ENCODE data around the gene MAMDC4. TPM values are rescaled to one million over a fixed set of nuclear protein-coding genes. Genes with fewer than 3 reads are reported as not detected.
"Not testable (repeated sequence)": the region's sequence is repeated elsewhere in the genome, so short reads cannot be mapped to it uniquely, and the experiment has no call there.

MAMDC4 gene
- polyA plus RNA-seq, 1 donor (not counting 4 experiments of a cell fraction or from before 2014, with no cell fraction given): 0.49 TPM

GRCh38 chr9:136843801-136844740, 8.1 kb upstream of the MAMDC4 start:
- H3K9me1 ChIP-seq (ENCODE audit: control insufficient read depth, extremely low read depth, insufficient read depth, low read length); H3K4me2 ChIP-seq (ENCODE audit: control insufficient read depth, extremely low read depth, insufficient read depth, low read depth, low read length); H2AFZ ChIP-seq (ENCODE audit: control insufficient read depth, low read length); H3K9me3 ChIP-seq (ENCODE audit: control insufficient read depth, low read depth, low read length); H3K9ac ChIP-seq (ENCODE audit: control insufficient read depth, extremely low read depth, insufficient read depth, low read length); H3K27ac ChIP-seq (ENCODE audit: control insufficient read depth, insufficient read depth, low read length); H3K79me2 ChIP-seq (ENCODE audit: control insufficient read depth, insufficient read depth, low read length); H3K4me1 ChIP-seq (ENCODE audit: control insufficient read depth, extremely low read depth, insufficient read depth, low read length); DNase-seq (ENCODE audit: low read depth, low spot score); H4K20me1 ChIP-seq (ENCODE audit: control insufficient read depth, extremely low read depth, insufficient read depth, low read length); dilution Hi-C loops (cut with MboI; ENCODE audit: extremely low pct_ligation_motif_present, low sequenced_read_pairs); H3K4me3 ChIP-seq (ENCODE audit: control insufficient read depth in 2 of 3, extremely low read depth in 1 of 3, insufficient read depth in 2 of 3, low read depth in 1 of 3, low read length in 3 of 3); FAIRE-seq; H3K36me3 ChIP-seq (ENCODE audit: control insufficient read depth in 2 of 2, extremely low read depth in 1 of 2, insufficient read depth in 2 of 2, low read length in 2 of 2): not testable (repeated sequence)
- H3K27me3 ChIP-seq (ENCODE audit: control insufficient read depth, extremely low read depth, insufficient read depth, low read length): peaks cover 43% of the 10 kb centered on the region
- TF ChIP-seq, protein P1, sequence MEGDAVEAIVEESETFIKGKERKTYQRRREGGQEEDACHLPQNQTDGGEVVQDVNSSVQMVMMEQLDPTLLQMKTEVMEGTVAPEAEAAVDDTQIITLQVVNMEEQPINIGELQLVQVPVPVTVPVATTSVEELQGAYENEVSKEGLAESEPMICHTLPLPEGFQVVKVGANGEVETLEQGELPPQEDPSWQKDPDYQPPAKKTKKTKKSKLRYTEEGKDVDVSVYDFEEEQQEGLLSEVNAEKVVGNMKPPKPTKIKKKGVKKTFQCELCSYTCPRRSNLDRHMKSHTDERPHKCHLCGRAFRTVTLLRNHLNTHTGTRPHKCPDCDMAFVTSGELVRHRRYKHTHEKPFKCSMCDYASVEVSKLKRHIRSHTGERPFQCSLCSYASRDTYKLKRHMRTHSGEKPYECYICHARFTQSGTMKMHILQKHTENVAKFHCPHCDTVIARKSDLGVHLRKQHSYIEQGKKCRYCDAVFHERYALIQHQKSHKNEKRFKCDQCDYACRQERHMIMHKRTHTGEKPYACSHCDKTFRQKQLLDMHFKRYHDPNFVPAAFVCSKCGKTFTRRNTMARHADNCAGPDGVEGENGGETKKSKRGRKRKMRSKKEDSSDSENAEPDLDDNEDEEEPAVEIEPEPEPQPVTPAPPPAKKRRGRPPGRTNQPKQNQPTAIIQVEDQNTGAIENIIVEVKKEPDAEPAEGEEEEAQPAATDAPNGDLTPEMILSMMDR (optimal IDR thresholded peaks at IDR 0.05 in 1 of 3, IDR thresholded peaks at IDR 0.05 in 1 of 3, conservative IDR thresholded peaks at IDR 0.05 in 1 of 3; ENCODE audit: extremely low read depth in 1 of 3, insufficient read depth in 2 of 3, low read length in 3 of 3): peak in 2 of 3 experiments; percentile 14 to 64

GRCh38 chr9:136844761-136845464, 7.2 kb upstream of the MAMDC4 start:
- no peak overlapping the region for H3K27ac ChIP-seq (ENCODE audit: control insufficient read depth, insufficient read depth, low read length)
- DNase-seq (ENCODE audit: low read depth, low spot score): no peak
- H3K36me3 ChIP-seq (ENCODE audit: control insufficient read depth in 2 of 2, extremely low read depth in 1 of 2, insufficient read depth in 2 of 2, low read length in 2 of 2): peaks cover 0 to 7% of the 10 kb centered on the region in 2 experiments
- peaks cover 12% of the 10 kb centered on the region for H3K4me1 ChIP-seq (ENCODE audit: control insufficient read depth, extremely low read depth, insufficient read depth, low read length)
- no peaks in the 10 kb centered on the region for H3K9me3 ChIP-seq (ENCODE audit: control insufficient read depth, low read depth, low read length)
- H3K9ac ChIP-seq (ENCODE audit: control insufficient read depth, extremely low read depth, insufficient read depth, low read length): no peak overlapping the region
- peaks cover 3% of the 10 kb centered on the region for H3K79me2 ChIP-seq (ENCODE audit: control insufficient read depth, insufficient read depth, low read length)
- no peak for FAIRE-seq
- TF ChIP-seq, protein P1 (optimal IDR thresholded peaks at IDR 0.05 in 1 of 3, IDR thresholded peaks at IDR 0.05 in 1 of 3, conservative IDR thresholded peaks at IDR 0.05 in 1 of 3; ENCODE audit: extremely low read depth in 1 of 3, insufficient read depth in 2 of 3, low read length in 3 of 3): no peak
- peak; percentile 73 for TF ChIP-seq EZH2 (IDR thresholded peaks at IDR 0.05; ENCODE audit: low read length)
- dilution Hi-C loops (cut with MboI; ENCODE audit: extremely low pct_ligation_motif_present, low sequenced_read_pairs): no loop called here
- peaks cover 3% of the 10 kb centered on the region for H4K20me1 ChIP-seq (ENCODE audit: control insufficient read depth, extremely low read depth, insufficient read depth, low read length)
- H3K4me3 ChIP-seq (ENCODE audit: control insufficient read depth in 2 of 3, extremely low read depth in 1 of 3, insufficient read depth in 2 of 3, low read depth in 1 of 3, low read length in 3 of 3): no peak overlapping the region
- H3K4me2 ChIP-seq (ENCODE audit: control insufficient read depth, extremely low read depth, insufficient read depth, low read depth, low read length): no peak overlapping the region
- H3K9me1 ChIP-seq (ENCODE audit: control insufficient read depth, extremely low read depth, insufficient read depth, low read length): no peaks in the 10 kb centered on the region
- peaks cover 43% of the 10 kb centered on the region for H3K27me3 ChIP-seq (ENCODE audit: control insufficient read depth, extremely low read depth, insufficient read depth, low read length)
- no peak overlapping the region for H2AFZ ChIP-seq (ENCODE audit: control insufficient read depth, low read length)

All from keratinocyte (primary cell).